Effector memory CD4-positive, alpha-beta T cell (primary cell): ENCODE measurements around the gene RPL31.

Experiments
- DNase-seq, 3 donors: peaks; one replicate each; pipeline ENCODE4 v3.0.0-alpha.2; 2020
- H3K27ac ChIP-seq: 2 replicates; pipeline ENCODE4 v1.7.0; 2013; ENCODE audit warnings: mild to moderate bottlenecking, low read length, moderate library complexity; ENCODE audit not compliant: insufficient read depth, poor library complexity, severe bottlenecking
- H3K27me3 ChIP-seq: replicated peaks from 2 replicates; pipeline ENCODE4 v1.7.0; 2013; ENCODE audit warnings: mild to moderate bottlenecking, low read length; ENCODE audit not compliant: insufficient read depth, control insufficient read depth, poor library complexity, severe bottlenecking
- H3K36me3 ChIP-seq: 2 replicates; pipeline ENCODE4 v1.7.0; 2013; ENCODE audit warnings: mild to moderate bottlenecking, low read length, moderate library complexity; ENCODE audit not compliant: control insufficient read depth, insufficient read depth
- H3K4me1 ChIP-seq: 2 replicates; pipeline ENCODE4 v1.7.0; 2013; ENCODE audit warnings: low read length, mild to moderate bottlenecking; ENCODE audit not compliant: control insufficient read depth, insufficient read depth, poor library complexity, severe bottlenecking
- H3K4me3 ChIP-seq: 2 replicates; pipeline ENCODE4 v1.7.0; 2013; ENCODE audit warnings: low read length, low read depth, mild to moderate bottlenecking; ENCODE audit not compliant: insufficient read depth, poor library complexity, severe bottlenecking
- H3K9me3 ChIP-seq: 2 replicates; pipeline ENCODE4 v1.7.0; 2013; ENCODE audit warnings: mild to moderate bottlenecking, low read length, moderate library complexity; ENCODE audit not compliant: control insufficient read depth

Gene RPL31

DNA sequence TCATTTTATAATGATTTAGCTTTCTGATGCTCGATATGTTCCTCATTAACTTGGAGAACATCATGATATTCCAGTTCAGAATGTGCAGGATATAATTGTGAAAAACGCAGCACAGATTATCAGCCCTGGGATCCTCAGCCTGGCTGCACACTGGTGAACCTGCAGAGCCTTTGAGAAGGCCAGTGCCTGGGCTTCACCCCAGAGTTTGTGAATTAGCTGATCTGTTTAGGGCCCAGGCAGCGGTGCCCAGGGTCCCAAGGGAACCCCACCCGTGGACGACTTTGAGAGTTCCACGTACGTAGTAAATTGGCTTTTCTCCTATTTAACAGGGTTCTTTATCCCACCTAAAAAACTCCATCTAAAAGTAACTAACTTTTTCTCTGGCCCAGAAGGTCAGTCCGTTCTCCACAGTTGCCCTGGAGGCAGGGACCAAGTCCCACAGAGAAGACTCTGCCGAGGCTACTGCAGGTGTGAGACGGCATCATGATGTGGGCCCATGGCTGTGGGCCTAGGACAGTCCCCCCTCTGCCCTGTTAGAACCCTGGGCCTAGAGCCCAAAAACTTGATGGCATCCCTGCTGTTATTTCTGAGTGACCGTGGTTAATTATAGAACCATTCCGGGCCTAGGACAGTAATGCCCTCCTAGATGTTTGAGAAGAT, 39.6 kb upstream of the RPL31 start:
- Histone ChIP-seq H3K4me3 (no peak overlapping the region), H3K9me3 (no peaks in the 10 kb centered on the region), H3K27me3 (no peaks in the 10 kb centered on the region), H3K4me1 (no peaks in the 10 kb centered on the region), H3K27ac (no peak overlapping the region), H3K36me3 (no peaks in the 10 kb centered on the region)
- no peak for DNase-seq

DNA sequence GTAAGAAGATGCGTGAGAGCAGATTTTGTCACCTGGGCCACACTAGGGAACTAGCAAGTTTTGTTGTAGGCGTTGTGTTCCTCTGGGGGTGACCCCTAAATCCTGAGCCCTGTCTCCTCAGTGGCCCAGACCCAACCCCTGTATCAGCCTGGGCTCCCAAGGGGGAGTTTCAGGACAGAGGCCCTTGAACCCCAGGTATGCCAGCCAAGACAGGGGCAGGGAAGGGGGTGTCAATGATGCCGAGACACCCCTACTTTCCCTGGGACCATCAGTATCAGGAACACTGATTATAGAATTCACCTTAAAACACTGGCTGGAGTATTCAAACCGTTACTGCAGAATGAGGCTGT, 39.1 kb upstream of the RPL31 start:
- Histone ChIP-seq H3K27ac (no peak overlapping the region), H3K4me3 (no peak overlapping the region), H3K27me3 (no peaks in the 10 kb centered on the region), H3K36me3 (no peaks in the 10 kb centered on the region), H3K9me3 (no peaks in the 10 kb centered on the region), H3K4me1 (no peaks in the 10 kb centered on the region)
- no peak for DNase-seq

- Histone ChIP-seq H3K4me1 (no peaks in the 10 kb centered on the region), H3K4me3 (no peak overlapping the region), H3K9me3 (no peaks in the 10 kb centered on the region), H3K36me3 (no peaks in the 10 kb centered on the region), H3K27ac (no peak overlapping the region), H3K27me3 (no peaks in the 10 kb centered on the region)
- DNase-seq, result no peak
Measured at GRCh38 chr2:100964222-100964621, 37.9 kb upstream of the RPL31 start.

GRCh38 chr2:100964681-100965169, 37.4 kb upstream of the RPL31 start:
- H3K9me3 ChIP-seq, result no peaks in the 10 kb centered on the region
- H3K36me3 ChIP-seq, result no peaks in the 10 kb centered on the region
- H3K4me3 ChIP-seq, result no peak overlapping the region
- H3K4me1 ChIP-seq, result no peaks in the 10 kb centered on the region
- no peak for DNase-seq
- H3K27ac ChIP-seq, result no peak overlapping the region
- H3K27me3 ChIP-seq, result no peaks in the 10 kb centered on the region

DNA sequence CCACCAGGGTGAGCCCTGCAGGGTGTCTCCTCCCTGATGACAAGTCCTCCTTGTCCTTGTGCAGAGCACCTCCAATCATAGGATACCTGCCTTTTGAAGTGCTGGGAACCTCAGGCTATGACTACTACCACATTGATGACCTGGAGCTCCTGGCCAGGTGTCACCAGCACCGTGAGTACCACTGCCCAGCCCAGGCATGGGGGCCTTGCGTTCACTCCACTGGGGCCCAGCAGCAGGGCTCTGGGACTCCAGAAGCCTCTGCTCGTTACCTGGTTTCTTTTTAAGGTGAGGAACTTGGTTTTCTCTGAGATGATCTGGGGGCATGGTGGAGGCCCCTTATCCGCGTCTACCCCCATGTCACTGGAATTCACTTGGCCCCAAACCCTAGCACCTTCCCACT, 36.5 kb upstream of the RPL31 start:
- H3K27ac ChIP-seq, result no peak overlapping the region
- no peak overlapping the region for H3K4me3 ChIP-seq
- DNase-seq, result no peak
- no peaks in the 10 kb centered on the region for H3K4me1 ChIP-seq
- H3K36me3 ChIP-seq, result no peaks in the 10 kb centered on the region
- H3K27me3 ChIP-seq, result no peaks in the 10 kb centered on the region
- no peaks in the 10 kb centered on the region for H3K9me3 ChIP-seq

DNA sequence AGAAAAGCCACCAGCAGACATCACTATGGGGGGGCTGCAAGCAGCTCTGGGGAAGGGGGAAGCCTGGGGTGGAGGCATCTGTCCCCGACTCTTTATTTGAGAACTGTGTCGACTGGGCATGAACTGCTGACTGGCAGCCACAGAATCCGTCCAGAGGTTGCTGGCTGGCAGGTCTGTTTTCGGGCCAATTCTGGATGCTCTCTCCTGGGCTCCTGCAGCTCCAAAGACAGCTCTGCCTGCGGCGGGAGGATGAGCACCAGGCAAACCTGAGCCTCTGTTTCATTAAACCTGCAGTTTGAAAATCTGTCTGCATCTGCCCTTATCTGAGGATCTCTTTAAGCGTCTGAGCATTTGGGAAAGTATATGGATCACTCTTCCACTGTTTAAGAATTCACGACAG, 34.4 kb upstream of the RPL31 start:
- H3K9me3 ChIP-seq, result no peaks in the 10 kb centered on the region
- H3K4me3 ChIP-seq, result no peak overlapping the region
- H3K4me1 ChIP-seq, result no peaks in the 10 kb centered on the region
- DNase-seq, result no peak
- H3K27me3 ChIP-seq, result no peaks in the 10 kb centered on the region
- no peak overlapping the region for H3K27ac ChIP-seq
- no peaks in the 10 kb centered on the region for H3K36me3 ChIP-seq

GRCh38 chr2:100968146-100969145, 33.6 kb upstream of the RPL31 start:
- no peaks in the 10 kb centered on the region for H3K4me1 ChIP-seq
- H3K9me3 ChIP-seq, result no peaks in the 10 kb centered on the region
- DNase-seq, result no peak
- no peak overlapping the region for H3K27ac ChIP-seq
- H3K36me3 ChIP-seq, result no peaks in the 10 kb centered on the region
- H3K27me3 ChIP-seq, result no peaks in the 10 kb centered on the region
- no peak overlapping the region for H3K4me3 ChIP-seq

- no peak for DNase-seq
- H3K36me3 ChIP-seq, result no peaks in the 10 kb centered on the region
- no peak overlapping the region for H3K4me3 ChIP-seq
- H3K4me1 ChIP-seq, result no peaks in the 10 kb centered on the region
- no peaks in the 10 kb centered on the region for H3K27me3 ChIP-seq
- H3K9me3 ChIP-seq, result no peaks in the 10 kb centered on the region
- no peak overlapping the region for H3K27ac ChIP-seq
Measured at GRCh38 chr2:100969998-100970397, 32.1 kb upstream of the RPL31 start.

GRCh38 chr2:100971221-100971620, 30.9 kb upstream of the RPL31 start:
- H3K9me3 ChIP-seq, result no peaks in the 10 kb centered on the region
- no peaks in the 10 kb centered on the region for H3K36me3 ChIP-seq
- H3K4me3 ChIP-seq, result no peak overlapping the region
- no peaks in the 10 kb centered on the region for H3K4me1 ChIP-seq
- no peak for DNase-seq
- H3K27me3 ChIP-seq, result no peaks in the 10 kb centered on the region
- no peak overlapping the region for H3K27ac ChIP-seq

- Histone ChIP-seq H3K27me3 (no peaks in the 10 kb centered on the region), H3K4me3 (no peak overlapping the region), H3K9me3 (no peaks in the 10 kb centered on the region), H3K4me1 (no peaks in the 10 kb centered on the region), H3K36me3 (no peaks in the 10 kb centered on the region), H3K27ac (no peak overlapping the region)
- no peak for DNase-seq
Measured at GRCh38 chr2:100972452-100972851, 29.6 kb upstream of the RPL31 start.
